Fibroblast of gingiva (primary cell): ENCODE measurements around the gene GABBR2.
"Not testable (repeated sequence)": the region's sequence is repeated elsewhere in the genome, so short reads cannot be mapped to it uniquely, and the experiment has no call there.

Source experiments
- DNase-seq: peaks from one replicate; pipeline ENCODE4 v3.0.0-alpha.2; 2011; ENCODE audit warnings: low read depth

Gene GABBR2

GRCh38 chr9:98481676-98482075 is 227.1 kb downstream of the GABBR2 start:
- no peak for DNase-seq

- no peak for DNase-seq
These were observed 228.5 kb downstream of the GABBR2 start for GRCh38 chr9:98479967-98480847.

GRCh38 chr9:98479449-98479848 is 229.3 kb downstream of the GABBR2 start:
- no peak for DNase-seq

DNA sequence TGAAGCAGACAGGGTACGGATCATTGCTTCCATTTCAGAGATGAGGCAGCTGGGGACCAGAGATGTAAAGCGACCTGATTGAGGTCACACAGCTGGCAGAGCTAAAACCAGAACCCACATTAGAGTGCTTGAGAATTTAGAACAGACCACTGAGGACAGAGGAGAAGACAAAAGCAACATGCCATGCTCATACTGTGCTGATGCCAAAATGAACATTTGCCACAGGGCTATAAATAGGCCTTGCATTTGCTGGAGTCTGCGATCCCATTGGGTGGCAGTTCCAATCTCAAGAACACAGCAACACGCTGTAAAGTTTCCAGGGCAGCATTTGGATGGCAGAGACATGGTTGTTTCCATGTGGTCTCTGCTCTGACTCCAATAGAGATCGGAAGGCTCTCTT is 230.9 kb downstream of the GABBR2 start:
- DNase-seq: no peak

GRCh38 chr9:98472216-98472615 is 236.5 kb downstream of the GABBR2 start:
- no peak for DNase-seq

DNA sequence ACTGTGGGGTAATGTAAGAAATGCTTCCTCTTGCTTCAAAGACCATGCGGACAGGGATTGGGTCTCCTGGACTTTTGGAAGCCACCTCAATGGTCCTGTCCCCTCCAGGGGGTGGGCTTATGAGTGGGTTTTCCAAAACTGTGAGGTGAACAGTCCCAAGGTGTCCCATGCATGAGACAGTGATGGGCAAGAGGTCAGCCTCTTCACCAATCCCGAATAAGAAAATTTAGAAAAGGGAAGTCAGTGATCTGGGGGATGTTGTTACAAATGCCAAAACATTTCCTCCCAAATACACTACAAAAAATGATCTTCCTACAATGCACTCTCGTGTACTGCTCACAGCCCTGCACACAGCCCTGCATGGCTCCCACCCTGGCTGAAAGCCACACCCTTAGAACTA is 237.6 kb downstream of the GABBR2 start:
- DNase-seq: no peak

DNA sequence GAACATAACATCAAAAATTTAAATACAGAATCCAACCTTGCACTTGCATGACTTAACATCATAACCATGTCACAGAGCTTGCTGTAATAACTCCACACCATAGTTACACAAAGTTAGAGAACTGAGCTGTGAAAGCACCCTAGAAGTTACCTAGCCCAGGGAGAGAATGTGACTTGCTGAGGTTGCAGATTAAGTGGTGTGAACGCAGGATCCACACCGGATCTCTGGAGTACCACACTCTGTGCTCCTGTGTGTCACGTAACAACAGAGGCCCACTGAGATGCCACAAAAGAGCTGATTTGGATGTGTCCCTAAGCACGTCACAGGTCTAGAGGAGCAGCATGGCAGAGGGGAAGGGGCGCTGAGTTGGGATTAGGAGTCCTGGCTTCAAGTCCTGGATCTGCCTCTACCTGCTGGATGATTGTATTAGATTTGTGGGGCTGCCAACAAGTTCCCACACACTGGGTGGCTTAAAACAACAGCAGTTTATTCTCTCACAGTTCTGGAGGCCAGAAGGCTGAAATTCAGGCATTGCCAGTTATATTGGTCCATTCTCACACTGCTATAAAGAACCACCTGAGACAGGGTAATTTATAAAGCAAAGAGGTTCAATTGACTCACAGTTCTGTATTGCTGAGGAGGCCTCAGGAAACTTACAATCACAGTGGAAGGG is 240.0 kb downstream of the GABBR2 start:
- no peak for DNase-seq

DNA sequence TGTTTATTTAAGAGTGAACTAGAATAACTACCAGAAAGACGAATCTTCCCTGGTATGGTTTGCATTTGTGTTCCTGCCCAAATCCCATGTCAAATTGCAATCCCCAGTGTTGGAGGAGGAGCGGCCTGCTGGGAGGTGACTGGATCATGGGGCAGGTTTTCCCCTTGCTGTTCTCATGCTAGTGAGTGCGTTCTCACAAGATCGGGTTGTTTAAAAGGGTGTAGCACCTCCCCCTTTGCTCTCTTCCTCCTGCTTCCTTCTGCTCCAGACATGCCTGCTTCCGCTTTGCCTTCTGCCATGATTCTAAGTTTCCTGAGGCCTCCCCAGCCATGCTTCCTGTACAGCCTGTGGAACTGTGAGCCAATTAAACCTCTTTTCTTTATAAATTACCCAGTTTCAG is 242.9 kb downstream of the GABBR2 start:
- DNase-seq: no peak

DNA sequence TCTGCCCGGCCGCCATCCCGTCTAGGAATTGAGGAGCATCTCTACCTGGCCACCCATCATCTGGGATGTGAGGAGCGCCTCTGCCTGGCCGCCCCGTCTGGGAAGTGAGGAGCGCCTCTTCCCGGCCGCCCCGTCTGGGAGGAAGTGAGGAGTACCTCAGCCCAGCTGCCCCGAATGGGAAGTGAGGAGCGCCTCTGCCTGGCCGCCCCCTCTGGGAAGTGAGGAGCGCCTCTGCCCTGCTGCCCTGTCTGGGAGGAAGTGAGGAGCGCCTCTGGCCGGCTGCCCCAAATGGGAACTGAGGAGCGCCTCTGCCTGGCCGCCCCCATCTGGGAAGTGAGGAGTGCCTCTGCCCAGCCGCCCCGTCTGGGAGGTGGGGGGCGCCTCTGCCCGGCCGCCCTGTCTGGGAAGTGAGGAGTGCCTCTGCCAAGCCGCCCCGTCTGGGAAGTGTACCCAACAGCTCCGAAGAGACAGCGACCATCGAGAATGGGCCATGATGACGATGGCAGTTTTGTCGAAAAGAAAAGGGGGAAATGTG is 244.5 kb downstream of the GABBR2 start:
- not testable (repeated sequence) for DNase-seq

DNA sequence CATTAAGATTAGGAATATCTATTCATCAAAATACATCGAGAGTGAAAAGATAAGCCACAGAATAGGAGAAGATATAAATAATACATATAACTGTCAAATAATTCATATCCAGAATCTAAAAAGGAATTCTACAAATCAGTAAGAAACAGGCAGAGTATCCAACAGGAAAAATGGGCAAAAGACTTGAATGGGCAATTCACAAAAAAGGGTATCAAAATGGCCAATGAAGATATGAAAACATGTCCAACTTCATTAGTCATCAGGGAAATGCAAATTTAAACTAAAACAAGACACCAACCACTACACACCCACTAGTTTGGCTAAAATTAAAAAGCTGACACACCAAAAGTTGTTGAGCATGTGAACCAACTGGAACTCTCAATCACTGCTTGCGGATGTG is 246.4 kb downstream of the GABBR2 start:
- no peak for DNase-seq

DNA sequence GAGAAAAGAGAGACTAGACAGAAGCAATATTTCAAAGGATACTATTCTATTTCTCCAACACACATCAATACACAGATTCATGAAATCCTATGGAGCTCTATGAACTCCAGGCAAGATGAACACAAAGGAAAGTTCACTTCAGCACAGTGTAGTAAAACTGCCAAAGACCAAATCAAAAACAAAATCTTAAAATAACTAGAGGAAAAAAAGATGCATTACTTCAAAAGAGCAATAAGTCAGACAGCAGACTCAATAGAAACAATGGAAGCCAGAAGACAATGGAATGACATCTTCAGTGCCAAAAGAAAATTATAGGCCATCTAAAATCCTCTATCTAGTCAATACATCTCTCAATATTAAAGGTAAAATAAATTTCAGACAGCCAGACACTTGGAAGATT is 248.0 kb downstream of the GABBR2 start:
- DNase-seq: no peak

GRCh38 chr9:98457726-98458370 is 250.9 kb downstream of the GABBR2 start:
- no peak for DNase-seq

- no peak for DNase-seq
These were observed 252.6 kb downstream of the GABBR2 start for GRCh38 chr9:98456156-98456613.

DNA sequence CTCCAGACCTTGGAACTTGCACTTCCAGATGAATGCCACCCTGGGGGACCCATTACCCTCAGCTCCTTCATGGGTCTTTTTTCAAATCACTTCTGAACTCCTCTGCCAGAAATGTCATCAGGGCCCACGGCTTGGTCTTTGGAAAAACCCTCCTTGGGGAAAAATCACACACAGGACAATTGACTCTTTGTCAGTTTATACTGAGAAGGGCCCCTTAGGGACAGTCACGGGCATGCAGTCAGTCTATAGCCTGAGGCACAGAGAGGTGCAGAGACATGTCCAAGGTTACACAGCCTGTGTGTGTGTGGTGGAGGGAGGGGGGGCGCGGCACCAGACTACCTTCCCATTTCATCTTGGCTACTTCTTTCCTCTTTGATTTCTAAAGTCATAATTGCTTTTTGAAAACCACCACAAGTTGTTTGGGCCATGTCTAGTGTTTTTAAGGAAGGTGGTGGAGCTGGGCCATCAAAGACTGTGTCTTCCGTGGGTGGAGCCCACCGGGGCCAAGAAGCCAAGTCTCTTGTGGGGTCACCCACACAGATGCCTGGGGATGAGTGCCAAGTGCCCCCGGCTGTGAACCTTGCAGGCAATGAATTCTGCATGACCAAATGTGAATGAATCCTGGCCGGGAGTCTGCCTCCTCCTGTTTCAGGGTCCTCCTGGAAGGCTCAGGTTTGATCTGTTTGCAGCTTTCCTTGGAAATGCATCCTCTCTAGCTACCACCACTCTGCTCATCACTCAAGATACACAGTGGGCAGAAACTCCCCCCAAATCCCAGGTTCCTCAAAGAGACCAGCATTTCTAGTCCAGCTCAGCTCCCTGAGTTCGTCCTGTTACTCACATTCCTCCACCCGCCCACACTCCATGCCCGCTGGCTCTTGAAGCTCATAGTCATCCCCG is 253.2 kb downstream of the GABBR2 start:
- DNase-seq: no peak

DNA sequence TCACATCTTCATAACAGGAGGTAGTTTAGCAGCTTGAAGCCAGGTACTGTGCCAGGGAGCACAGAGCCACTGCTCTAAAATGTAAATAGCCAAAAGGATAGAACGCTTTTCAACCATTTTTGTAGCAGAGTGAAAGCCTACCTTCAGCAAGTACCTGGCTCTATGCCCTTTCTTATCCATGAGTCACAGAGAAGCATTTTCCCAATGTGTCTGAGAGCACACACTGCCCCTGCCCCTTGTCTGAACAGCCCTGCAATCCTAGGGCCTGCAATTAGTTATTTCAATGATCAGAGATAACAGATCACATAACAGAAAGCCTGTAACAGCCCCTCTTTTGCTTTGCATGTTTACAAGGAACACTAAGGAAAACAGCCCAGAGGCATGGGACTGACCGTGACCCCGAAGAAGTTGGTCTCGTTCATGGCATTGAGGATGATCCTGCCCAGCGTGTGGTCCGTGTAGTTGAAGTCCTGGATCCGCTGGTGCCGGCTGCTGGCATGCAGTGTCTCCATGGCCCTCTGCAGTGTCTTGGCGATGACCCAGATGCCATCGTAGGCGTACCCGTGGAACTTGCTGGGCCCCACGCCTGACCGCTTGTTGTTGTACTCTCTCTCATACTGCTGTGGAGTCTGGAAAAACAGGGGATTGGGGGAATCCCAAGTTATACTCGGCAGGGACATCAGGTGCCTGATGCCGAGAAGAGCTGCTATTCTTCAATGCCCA is 255.0 kb downstream of the GABBR2 start:
- no peak for DNase-seq

GRCh38 chr9:98451576-98451975 is 257.2 kb downstream of the GABBR2 start:
- no peak for DNase-seq

GRCh38 chr9:98450496-98450895 is 258.2 kb downstream of the GABBR2 start:
- DNase-seq: no peak

DNA sequence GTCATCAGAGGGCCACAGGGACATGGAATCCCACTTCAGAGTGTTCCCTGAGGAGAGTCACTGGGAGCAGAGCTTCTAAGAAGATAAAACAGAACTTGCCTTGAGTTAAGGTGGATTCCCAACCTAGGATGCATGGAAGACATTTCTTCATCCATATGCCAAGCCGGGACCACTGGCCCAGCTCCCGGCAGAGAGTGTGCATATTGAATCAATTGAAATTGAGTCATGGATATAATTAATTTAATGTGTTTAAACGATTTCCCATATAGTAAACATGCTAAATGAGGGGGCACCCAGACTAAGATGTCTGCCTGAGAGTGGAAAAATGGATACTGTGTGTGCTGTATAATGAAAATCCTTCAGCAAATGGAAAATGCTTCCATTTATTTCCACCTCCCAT is 258.9 kb downstream of the GABBR2 start:
- DNase-seq: no peak

DNA sequence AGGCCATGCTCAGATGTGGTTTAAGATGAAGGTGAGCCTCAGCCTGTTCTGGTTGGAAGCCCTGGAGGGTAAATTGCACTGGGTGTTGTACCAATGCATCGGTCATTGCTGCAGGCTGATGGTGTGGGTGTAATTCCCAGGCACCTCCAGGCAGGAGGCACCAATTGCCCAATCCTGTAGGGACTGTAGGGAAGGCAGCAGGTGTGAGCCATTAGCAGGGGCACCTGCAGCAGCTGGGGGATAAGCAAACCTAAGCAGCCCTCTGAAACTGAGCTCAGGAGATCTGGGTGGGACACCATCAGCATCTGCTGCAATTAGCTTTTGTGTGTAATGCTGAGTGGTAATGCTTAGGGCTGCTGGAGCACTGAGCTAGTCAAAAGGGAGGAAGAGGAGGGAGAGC is 263.2 kb downstream of the GABBR2 start:
- no peak for DNase-seq

DNA sequence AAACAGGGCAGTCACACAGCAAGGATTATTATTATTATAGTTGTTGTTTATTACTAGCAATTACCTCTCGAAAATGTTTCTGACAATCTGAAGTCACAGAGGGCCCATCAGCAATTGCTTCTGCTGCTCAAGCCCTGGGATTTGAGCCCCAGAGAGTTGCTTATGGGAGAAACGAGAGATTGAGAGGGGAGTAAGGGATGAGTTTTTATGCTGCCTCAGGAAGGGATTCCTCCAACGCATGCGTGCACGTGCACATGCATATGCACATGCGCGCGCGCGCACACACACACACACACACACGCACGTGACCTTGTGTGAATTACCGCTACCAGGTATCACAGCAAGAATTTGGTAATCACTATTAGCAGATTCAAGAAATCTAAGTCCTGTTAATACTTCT is 264.1 kb downstream of the GABBR2 start:
- no peak for DNase-seq

GRCh38 chr9:98442541-98442940 is 266.2 kb downstream of the GABBR2 start:
- DNase-seq: no peak
